Nephron progenitor cell (in vitro differentiated cells): Measurements from ENCODE around the gene MAB21L3.

Source experiments
- DNase-seq: peaks from one replicate; pipeline ENCODE4 v3.0.0; 2021
- H3K27ac Mint-ChIP-seq: 2 replicates; pipeline ENCODE4 v1.8.0; 2021; ENCODE audit warnings: mild to moderate bottlenecking, moderate library complexity, mixed read lengths
- H3K27me3 Mint-ChIP-seq: 2 replicates; pipeline ENCODE4 v1.8.0; 2021; ENCODE audit warnings: mild to moderate bottlenecking, low read depth, mixed read lengths; ENCODE audit not compliant: poor library complexity
- H3K36me3 Mint-ChIP-seq: 2 replicates; pipeline ENCODE4 v1.8.0; 2021; ENCODE audit warnings: low read depth, mixed read lengths
- H3K4me1 Mint-ChIP-seq: 2 replicates; pipeline ENCODE4 v1.8.0; 2021; ENCODE audit warnings: mixed read lengths
- H3K4me3 Mint-ChIP-seq: 2 replicates; pipeline ENCODE4 v1.8.0; 2021; ENCODE audit warnings: mild to moderate bottlenecking, moderate library complexity, mixed read lengths
- H3K9me3 Mint-ChIP-seq: 2 replicates; pipeline ENCODE4 v1.8.0; 2021; ENCODE audit warnings: mild to moderate bottlenecking, moderate library complexity, mixed read lengths
- TF ChIP-seq, protein P1 (sequence below): fragments of 200-600 bp; sonication (generic); IDR thresholded peaks from 2 replicates; pipeline ENCODE4 v1.5.0; 2021; ENCODE audit warnings: antibody characterized with exemption

The MAB21L3 gene

DNA sequence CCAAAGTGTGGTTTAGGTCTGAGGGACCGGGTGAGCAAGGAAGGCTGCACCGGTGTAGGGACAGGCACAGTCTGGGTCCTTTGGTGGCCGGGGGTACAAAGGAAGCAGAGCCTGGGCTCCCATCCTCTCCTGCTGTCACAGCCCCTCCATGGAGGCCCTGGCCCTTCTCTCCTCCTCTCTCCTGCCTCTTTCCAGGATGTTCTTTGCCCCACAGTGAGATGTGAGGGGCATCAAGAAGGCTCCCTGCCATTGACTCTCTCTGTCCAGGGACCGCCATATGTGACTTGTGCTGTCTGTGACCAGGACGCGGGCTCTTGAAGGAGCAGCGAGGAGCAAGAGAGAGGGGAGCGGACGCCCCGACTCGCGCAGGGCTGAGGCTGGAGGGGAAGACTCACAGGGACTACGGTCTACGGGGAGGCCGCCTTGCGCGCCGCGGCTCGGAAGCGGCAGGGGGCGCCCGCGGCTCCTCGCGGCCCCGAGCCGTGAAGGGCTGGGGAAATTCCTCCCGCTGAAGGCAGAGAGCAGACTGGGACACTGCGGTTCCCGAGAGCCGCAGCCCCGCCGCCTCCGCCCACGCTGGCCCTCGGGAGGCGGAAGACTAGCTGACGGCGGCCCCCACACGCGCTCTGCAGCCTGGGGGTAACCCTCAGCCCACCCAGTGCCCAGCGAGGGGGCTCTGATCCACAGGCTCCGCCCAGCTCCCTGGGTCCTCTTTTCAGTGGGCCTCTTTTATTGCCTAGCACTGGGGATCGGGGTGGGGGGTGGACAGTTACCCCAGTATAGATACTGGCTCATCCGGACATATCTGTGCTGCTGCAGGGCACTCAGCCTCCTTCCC lies 40.8 kb downstream of the MAB21L3 start:
- Mint-ChIP-seq H3K36me3 (peaks cover 4% of the 10 kb centered on the region), H3K4me3 (peak overlapping the region; percentile 73), H3K9me3 (peaks cover 6% of the 10 kb centered on the region), H3K27me3 (peaks cover 8% of the 10 kb centered on the region), H3K27ac (no peak overlapping the region), H3K4me1 (peaks cover 9% of the 10 kb centered on the region)
- TF ChIP-seq, protein P1, sequence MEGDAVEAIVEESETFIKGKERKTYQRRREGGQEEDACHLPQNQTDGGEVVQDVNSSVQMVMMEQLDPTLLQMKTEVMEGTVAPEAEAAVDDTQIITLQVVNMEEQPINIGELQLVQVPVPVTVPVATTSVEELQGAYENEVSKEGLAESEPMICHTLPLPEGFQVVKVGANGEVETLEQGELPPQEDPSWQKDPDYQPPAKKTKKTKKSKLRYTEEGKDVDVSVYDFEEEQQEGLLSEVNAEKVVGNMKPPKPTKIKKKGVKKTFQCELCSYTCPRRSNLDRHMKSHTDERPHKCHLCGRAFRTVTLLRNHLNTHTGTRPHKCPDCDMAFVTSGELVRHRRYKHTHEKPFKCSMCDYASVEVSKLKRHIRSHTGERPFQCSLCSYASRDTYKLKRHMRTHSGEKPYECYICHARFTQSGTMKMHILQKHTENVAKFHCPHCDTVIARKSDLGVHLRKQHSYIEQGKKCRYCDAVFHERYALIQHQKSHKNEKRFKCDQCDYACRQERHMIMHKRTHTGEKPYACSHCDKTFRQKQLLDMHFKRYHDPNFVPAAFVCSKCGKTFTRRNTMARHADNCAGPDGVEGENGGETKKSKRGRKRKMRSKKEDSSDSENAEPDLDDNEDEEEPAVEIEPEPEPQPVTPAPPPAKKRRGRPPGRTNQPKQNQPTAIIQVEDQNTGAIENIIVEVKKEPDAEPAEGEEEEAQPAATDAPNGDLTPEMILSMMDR: peak; percentile 93
- DNase-seq: peak; percentile 80

DNA sequence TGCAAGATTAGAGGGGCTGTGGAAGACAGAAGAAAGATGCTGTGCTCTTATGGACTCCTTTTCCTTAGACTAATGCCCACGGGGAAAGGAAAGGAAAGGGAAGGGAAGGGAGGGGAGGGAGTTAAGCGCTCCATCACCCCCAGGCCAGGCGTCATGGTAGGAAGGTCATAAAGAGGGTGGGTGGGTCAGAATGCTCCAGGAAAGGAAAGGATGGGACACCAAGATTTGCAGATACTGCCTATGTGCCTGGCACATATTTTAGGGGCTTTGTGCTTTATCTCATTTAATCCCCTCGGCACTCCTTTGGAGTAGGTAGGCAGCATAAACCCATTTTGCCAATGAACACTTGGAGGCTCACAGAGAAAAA lies 41.4 kb downstream of the MAB21L3 start:
- H3K27me3 Mint-ChIP-seq: peaks cover 8% of the 10 kb centered on the region
- H3K36me3 Mint-ChIP-seq: no peaks in the 10 kb centered on the region
- H3K4me3 Mint-ChIP-seq: peak overlapping the region; percentile 73
- peaks cover 4% of the 10 kb centered on the region for H3K9me3 Mint-ChIP-seq
- DNase-seq: no peak
- H3K27ac Mint-ChIP-seq: no peak overlapping the region
- TF ChIP-seq, protein P1: no peak
- H3K4me1 Mint-ChIP-seq: peaks cover 9% of the 10 kb centered on the region

DNA sequence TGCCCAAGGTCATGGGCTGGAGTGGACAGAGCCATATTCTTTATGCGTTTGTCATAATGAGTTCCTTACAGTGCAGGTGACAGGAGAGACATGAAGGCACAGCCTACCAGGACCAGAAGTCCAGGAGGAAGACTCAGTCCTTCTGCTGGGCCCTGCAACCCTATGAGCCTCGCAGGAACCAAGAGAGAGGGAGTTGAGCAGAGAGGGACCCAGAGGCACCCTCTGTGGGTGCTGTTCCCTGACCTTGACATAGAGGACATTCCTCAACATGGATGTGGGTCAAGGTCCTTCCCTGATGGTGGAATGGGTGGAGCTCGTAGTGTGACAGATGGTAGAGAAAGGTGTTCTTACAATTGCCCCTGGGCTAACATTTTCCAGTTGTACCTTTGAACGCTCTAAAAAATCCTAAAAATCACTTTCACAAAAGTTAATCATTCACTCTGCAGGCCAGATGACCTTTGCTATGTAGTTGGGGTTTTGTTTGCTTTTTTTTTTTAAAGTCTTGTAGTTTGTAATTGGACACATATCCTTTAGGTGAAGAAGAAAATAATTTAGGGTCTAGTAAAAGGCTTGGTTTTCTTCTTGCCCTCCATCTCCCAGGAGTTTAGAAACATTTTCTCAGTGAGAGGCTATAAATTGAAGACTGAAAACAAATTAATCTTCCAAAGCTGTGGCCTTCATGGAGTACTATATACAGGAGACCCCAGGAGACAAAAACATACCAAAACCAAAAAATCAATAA lies 41.9 kb downstream of the MAB21L3 start:
- H3K27me3 Mint-ChIP-seq: peaks cover 8% of the 10 kb centered on the region
- H3K36me3 Mint-ChIP-seq: no peaks in the 10 kb centered on the region
- no peak overlapping the region for H3K4me3 Mint-ChIP-seq
- H3K4me1 Mint-ChIP-seq: peaks cover 9% of the 10 kb centered on the region
- H3K27ac Mint-ChIP-seq: no peak overlapping the region
- H3K9me3 Mint-ChIP-seq: peaks cover 4% of the 10 kb centered on the region
- TF ChIP-seq, protein P1: no peak
- no peak for DNase-seq

DNA sequence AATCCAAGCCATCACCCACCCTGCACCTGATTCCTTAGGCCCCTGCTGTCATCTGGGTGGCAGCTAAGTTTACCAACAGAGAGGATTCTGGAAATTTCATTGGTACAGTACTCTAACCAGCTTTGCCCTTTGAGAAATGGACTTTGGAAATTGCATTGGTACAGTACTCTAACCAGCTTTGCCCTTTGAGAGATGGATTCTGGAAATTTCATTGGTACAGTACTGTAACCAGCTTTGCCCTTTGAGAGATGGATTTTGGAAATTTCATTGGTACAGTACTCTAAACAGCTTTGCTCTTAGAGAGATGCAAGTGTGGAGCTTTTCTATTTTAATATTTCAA lies 42.5 kb downstream of the MAB21L3 start:
- TF ChIP-seq, protein P1: no peak
- Mint-ChIP-seq H3K4me3 (no peak overlapping the region), H3K36me3 (no peaks in the 10 kb centered on the region), H3K4me1 (peaks cover 9% of the 10 kb centered on the region), H3K27ac (no peak overlapping the region), H3K27me3 (peaks cover 8% of the 10 kb centered on the region), H3K9me3 (peaks cover 8% of the 10 kb centered on the region)
- no peak for DNase-seq

DNA sequence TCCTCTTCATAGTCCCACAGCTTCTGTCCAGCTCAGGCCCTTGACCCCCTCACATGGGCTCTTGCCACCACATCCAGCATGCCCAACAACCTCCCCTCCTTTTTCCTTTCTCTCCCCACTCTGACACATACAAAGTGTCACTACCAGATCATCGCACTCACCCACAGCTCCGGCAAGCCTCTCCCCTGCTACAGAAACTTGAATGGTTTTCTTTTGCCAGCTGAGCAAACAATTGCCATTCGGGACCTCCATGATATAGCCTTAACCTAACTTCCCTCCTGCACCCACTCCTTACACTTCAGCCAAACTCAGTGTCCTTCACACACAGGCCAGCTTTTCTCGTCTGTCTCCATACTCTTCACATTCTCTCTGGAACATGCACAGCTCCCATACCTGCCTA lies 43.3 kb downstream of the MAB21L3 start:
- no peak for DNase-seq

More for the DNA sequence above, 43.3 kb downstream of the MAB21L3 start:
- Mint-ChIP-seq H3K27me3 (peaks cover 8% of the 10 kb centered on the region), H3K27ac (peak overlapping the region; percentile 12), H3K4me3 (no peak overlapping the region), H3K9me3 (peaks cover 14% of the 10 kb centered on the region), H3K4me1 (peaks cover 9% of the 10 kb centered on the region), H3K36me3 (no peaks in the 10 kb centered on the region)
- TF ChIP-seq, protein P1: no peak
